ENCODE results near the gene SLC17A9. TPM values are rescaled to one million over a fixed set of nuclear protein-coding genes. Genes with fewer than 3 reads are reported as not detected.

SLC17A9 gene
- total RNA-seq, 2 experiments from 2014 or later, result 49.7 to 52.1 TPM

DNA sequence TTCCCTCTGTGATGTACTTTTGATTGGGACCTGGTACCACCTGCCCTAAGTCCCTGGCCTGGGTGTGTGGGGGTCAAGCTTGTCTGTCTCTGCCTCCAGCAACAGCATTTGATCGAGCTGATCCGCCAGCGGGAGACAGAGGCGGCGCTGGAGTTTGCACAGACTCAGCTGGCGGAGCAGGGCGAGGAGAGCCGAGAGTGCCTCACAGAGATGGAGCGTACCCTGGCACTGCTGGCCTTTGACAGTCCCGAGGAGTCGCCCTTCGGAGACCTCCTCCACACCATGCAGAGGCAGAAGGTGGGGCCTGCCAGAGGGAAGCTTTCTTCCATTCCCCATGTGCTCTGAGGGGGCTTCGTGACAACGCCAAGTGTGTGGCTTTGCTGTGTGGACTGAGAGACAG is 9.1 kb upstream of the SLC17A9 start:
- no peaks in the 10 kb centered on the region for H3K27me3 Mint-ChIP-seq
- no peaks in the 10 kb centered on the region for H3K9me3 Mint-ChIP-seq
- H3K4me3 Mint-ChIP-seq, result no peak overlapping the region
- H3K4me1 Mint-ChIP-seq, result peaks cover 28% of the 10 kb centered on the region
- peaks cover 20% of the 10 kb centered on the region for H3K36me3 Mint-ChIP-seq
- no peak overlapping the region for H3K27ac Mint-ChIP-seq
- no peak for DNase-seq

DNA sequence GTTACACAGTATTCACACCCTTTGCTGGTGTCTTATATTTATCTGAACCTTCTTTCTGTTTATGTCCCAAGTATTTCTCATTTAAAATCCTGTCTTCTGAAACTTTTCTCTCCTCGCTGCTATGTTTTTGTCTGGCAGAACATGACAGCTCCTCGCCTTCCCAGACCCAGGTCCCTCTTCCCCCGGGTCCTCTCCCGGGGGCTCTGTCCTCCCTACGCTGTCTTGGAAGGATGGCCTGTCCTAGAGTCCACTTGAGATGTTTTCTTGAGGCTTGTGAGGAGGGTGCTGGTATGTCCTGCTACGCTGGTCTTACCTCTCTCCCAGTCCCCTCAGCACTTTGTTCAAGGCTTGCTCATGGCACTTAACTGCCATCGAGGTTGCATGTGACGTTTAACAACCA is 8.3 kb upstream of the SLC17A9 start:
- no peak overlapping the region for H3K4me3 Mint-ChIP-seq
- no peak for DNase-seq
- no peak overlapping the region for H3K27ac Mint-ChIP-seq
- no peaks in the 10 kb centered on the region for H3K27me3 Mint-ChIP-seq
- H3K4me1 Mint-ChIP-seq, result peaks cover 27% of the 10 kb centered on the region
- peaks cover 2% of the 10 kb centered on the region for H3K9me3 Mint-ChIP-seq
- peaks cover 21% of the 10 kb centered on the region for H3K36me3 Mint-ChIP-seq

DNA sequence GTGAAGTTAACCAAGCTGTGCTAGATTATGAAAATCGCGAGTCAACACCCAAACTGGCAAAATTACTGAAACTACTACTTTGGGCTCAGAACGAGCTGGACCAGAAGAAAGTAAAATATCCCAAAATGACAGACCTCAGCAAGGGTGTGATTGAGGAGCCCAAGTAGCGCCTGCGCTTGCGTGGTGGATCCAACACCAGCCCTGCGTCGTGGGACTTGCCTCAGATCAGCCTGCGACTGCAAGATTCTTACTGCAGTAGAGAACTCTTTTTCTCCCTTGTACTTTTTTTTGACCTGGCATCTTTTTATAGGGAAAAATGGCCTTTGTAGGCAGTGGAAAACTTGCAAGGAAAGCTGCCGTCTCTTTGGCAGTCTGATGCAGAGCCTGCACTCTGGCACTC is 7.8 kb upstream of the SLC17A9 start:
- Mint-ChIP-seq H3K4me3 (no peak overlapping the region), H3K9me3 (peaks cover 2% of the 10 kb centered on the region), H3K4me1 (peaks cover 21% of the 10 kb centered on the region), H3K27me3 (no peaks in the 10 kb centered on the region), H3K27ac (no peak overlapping the region), H3K36me3 (peaks cover 23% of the 10 kb centered on the region)
- no peak for DNase-seq

DNA sequence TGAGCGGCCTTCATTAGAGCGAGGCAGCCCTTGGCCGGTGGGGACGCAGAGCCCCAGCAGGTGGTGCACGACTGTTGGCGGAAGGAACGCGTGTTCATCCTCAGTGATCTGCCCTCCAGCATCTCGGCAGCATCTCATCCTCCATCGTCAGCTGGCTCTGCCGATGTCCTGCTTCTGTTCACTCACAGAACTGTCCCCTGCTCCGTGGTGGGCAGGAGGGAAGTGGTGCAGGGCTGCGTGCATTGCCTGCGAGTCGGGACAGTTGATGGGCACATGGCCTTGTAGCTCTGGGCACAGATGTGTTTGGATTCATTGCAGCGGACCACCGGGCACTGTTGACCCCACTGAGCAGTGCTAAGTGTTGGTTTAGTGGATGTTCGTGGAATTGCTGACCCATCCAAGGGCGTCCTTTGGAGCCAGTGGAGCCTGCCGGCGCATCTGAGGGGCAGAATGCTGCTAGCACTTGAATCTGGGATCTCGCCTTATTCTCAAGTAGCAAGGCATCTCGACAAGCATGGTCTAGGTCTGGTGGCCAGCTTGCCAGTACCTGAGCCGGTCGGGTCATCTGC is 6.7 kb upstream of the SLC17A9 start:
- H3K4me1 Mint-ChIP-seq, result peaks cover 15% of the 10 kb centered on the region
- peaks cover 2% of the 10 kb centered on the region for H3K9me3 Mint-ChIP-seq
- H3K27ac Mint-ChIP-seq, result no peak overlapping the region
- H3K36me3 Mint-ChIP-seq, result peaks cover 32% of the 10 kb centered on the region
- no peaks in the 10 kb centered on the region for H3K27me3 Mint-ChIP-seq
- H3K4me3 Mint-ChIP-seq, result no peak overlapping the region
- no peak for DNase-seq

DNA sequence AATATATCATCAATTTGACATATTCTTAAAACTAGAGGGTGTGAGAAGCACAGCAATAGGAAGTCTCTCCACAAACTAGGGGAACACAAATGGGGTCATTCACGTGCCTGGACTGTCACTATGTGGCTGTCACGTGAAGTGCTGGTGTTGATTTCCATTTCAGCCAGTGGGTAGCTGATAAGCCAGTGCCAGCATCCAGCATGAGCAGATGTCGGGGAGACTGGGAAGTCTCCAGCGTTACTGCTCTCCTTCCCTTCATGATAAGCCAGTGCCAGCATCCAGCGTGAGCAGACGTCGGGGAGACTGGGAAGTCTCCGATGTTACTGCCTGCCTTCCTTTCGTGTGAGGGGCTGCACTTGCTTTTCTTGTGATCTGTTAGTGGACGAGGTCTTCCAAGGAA is 5.6 kb upstream of the SLC17A9 start:
- H3K27ac Mint-ChIP-seq, result peak overlapping the region; percentile 8
- peaks cover 2% of the 10 kb centered on the region for H3K9me3 Mint-ChIP-seq
- peaks cover 28% of the 10 kb centered on the region for H3K36me3 Mint-ChIP-seq
- no peaks in the 10 kb centered on the region for H3K27me3 Mint-ChIP-seq
- H3K4me3 Mint-ChIP-seq, result no peak overlapping the region
- DNase-seq, result no peak
- peaks cover 7% of the 10 kb centered on the region for H3K4me1 Mint-ChIP-seq

DNA sequence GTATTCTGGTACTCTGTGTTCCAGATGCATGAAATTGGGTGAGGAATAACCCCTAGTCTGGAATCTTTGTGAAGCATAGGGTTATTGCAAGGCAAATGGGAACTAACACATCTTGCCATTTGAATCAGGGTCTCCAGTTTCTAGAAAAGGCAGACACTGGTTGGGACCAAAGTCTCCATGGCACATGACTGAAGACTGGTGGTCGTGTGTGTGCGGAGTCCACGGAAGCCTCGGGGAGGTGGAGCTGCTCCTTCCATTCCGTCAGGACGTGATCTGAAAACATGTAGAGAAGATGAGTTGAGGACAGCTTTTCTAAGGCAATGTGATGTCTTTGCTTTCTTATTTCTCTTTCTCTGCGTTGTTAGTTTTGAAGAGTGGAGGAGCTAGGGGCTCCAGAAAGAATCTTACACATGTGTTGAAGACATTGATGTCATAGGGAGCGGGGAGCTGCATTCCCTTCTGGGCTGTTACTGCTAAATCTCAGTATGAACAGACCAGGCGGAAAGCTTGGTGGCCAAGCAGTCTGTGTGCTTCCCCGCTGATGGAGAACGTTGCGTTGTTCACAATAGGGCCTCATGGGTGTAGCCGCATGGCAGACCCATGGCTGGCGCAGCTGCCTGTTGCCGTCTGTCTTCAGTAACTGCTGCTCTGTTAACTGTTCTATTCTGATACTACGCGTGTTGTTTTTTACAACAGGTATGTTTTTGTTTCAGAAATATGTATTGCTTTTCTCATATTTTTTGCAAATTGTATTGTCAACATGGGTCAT is 4.8 kb upstream of the SLC17A9 start:
- H3K27me3 Mint-ChIP-seq, result no peaks in the 10 kb centered on the region
- H3K4me3 Mint-ChIP-seq, result no peak overlapping the region
- DNase-seq, result no peak
- H3K4me1 Mint-ChIP-seq, result peaks cover 7% of the 10 kb centered on the region
- H3K27ac Mint-ChIP-seq, result no peak overlapping the region
- H3K36me3 Mint-ChIP-seq, result peaks cover 28% of the 10 kb centered on the region
- peaks cover 2% of the 10 kb centered on the region for H3K9me3 Mint-ChIP-seq

DNA sequence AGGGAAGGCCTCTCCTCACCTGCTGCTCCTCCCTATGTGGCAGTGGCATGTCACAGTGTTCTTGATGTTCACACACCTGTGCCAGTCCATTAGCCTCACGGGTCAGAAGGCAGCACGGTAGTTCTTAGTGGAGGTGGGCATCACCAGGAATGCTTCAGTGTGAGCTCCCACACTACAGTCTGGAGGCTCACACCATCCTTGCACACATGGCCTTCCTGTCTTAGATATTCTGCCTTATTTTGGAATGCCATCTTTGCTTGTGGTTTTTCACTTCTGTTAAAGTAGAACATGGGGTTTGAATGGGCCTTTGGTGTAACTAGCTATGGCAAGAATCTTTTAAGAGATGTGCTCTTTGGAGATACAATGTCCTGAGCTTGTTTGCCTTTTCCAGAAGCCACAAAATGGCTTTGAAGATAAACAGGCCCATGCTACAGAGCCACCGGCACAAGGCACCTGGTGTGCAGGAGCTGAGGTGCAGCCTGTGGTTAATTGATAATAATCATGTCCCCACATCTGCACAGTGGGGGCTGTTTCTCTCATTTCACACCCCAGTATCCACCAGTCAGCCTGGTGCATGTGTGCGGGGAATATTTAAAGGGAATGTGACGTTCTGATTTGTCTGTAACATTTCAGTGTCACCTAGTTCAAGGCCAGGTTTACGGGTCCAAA is 3.2 kb upstream of the SLC17A9 start:
- Mint-ChIP-seq H3K4me1 (peaks cover 11% of the 10 kb centered on the region), H3K9me3 (peaks cover 2% of the 10 kb centered on the region), H3K27me3 (no peaks in the 10 kb centered on the region), H3K36me3 (peaks cover 29% of the 10 kb centered on the region), H3K27ac (no peak overlapping the region), H3K4me3 (no peak overlapping the region)
- no peak for DNase-seq

DNA sequence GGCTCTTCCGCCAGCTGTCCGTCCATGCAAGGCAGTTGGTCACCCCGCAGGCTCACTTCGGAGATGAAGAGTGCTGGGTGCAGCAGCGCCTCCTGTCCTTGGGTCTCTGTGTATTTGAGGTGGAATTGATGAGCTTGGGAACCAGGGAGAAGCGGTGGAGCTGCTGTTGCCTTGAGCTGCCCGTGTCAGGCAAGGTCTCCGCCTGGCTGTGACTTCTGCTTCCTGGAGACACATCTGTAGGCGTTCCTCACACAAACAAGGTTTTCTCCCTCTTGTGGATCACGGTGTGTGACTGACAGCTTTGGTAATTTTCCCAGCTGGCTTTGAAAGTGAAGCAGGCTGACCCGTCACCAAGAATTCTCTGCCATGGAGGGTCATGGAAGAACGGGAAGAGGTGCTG is 2.5 kb upstream of the SLC17A9 start:
- peaks cover 29% of the 10 kb centered on the region for H3K36me3 Mint-ChIP-seq
- no peak for DNase-seq
- H3K27me3 Mint-ChIP-seq, result no peaks in the 10 kb centered on the region
- H3K4me3 Mint-ChIP-seq, result no peak overlapping the region
- H3K27ac Mint-ChIP-seq, result no peak overlapping the region
- H3K9me3 Mint-ChIP-seq, result peaks cover 2% of the 10 kb centered on the region
- H3K4me1 Mint-ChIP-seq, result peaks cover 15% of the 10 kb centered on the region

DNA sequence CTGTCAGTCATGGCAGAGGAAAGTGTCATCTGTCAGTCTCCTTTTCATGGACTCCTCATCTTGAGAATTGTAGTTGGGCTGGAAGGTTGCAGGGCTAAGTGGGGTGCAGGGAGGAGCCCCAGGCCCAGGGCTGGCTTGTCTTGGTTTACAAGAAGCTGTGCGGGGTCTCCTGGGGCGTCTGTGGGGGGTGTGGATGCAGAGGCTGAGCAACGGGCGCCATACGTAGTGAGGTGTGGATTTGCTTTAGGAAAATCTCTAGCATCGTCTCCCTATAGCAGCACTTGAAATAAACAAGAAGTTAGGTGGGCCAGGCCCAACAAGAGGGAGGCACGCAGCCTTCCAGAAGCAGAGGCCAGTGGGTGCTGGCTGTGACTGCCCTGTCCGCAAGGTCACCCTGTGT is 1.8 kb upstream of the SLC17A9 start:
- no peak for DNase-seq
- Mint-ChIP-seq H3K9me3 (peaks cover 2% of the 10 kb centered on the region), H3K36me3 (peaks cover 29% of the 10 kb centered on the region), H3K4me3 (no peak overlapping the region), H3K27me3 (no peaks in the 10 kb centered on the region), H3K4me1 (peaks cover 15% of the 10 kb centered on the region), H3K27ac (no peak overlapping the region)

DNA sequence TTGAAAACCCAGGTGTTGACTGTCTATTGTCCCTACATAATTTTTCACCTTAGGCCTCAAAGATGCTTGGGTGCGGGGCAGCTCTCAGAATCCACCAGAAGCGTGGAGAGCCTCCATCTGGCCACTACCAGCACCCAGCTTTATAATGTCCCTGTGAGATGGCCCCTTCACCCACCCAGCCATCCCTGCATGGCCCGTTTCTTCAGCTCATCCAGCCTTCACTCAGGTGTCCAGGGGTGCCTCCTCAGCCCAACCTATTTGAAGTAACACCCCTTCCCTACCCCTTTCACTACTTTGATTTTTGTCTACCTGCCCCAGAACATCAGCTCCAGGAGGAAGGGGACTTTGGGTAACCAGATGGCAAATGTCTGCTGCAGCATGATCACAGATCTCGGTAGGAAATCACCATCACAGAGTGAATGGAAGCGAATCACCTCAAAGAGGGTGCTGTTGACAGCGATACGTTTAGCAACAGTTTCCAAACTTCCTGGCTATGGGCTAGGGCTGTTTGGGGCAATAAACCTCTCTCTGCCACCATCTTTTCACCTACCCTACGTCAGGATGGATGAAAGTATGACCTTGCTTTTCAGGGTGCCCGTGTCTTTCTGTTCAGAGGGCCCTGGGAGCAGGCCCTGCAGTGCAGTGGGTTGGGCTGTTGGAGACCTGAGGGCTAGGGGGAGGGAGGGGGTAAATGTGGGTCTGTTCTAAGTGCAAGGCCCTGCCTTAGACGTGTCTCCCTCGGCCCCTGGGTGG is 1.2 kb upstream of the SLC17A9 start:
- H3K4me3 Mint-ChIP-seq, result peak overlapping the region; percentile 1
- DNase-seq, result no peak

DNA sequence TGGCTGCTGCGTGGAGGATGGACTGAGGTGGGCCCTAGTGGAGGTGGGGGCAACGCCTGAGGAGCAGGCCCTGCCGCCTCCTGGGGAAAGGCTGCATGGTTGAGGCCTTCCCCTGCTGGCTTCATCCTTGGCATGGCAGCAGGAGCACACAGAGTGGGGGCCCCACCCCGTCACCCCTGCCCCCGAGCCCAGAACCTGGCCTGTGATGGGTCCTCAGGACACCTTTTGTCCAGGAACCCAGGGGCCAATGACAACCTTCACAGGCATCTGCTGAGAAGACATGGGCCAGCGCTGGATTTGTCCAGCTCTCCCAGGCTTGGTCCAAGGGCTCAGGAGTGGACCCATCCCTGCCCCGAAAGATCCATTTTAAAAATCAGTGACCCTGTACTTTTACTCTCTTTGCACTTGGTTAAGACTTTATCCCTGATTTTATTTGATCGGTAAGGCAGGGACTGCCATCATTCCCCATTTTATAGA is 575 bp upstream of the SLC17A9 start:
- peaks cover 28% of the 10 kb centered on the region for H3K36me3 Mint-ChIP-seq
- peak overlapping the region; percentile 72 for H3K27ac Mint-ChIP-seq
- H3K4me1 Mint-ChIP-seq, result peaks cover 15% of the 10 kb centered on the region
- H3K27me3 Mint-ChIP-seq, result no peaks in the 10 kb centered on the region
- DNase-seq, result no peak
- H3K4me3 Mint-ChIP-seq, result peak overlapping the region; percentile 84
- peaks cover 2% of the 10 kb centered on the region for H3K9me3 Mint-ChIP-seq

More for the DNA sequence above, 1.2 kb upstream of the SLC17A9 start:
- peaks cover 27% of the 10 kb centered on the region for H3K36me3 Mint-ChIP-seq
- H3K9me3 Mint-ChIP-seq, result peaks cover 2% of the 10 kb centered on the region
- no peaks in the 10 kb centered on the region for H3K27me3 Mint-ChIP-seq
- H3K27ac Mint-ChIP-seq, result no peak overlapping the region
- peaks cover 15% of the 10 kb centered on the region for H3K4me1 Mint-ChIP-seq

DNA sequence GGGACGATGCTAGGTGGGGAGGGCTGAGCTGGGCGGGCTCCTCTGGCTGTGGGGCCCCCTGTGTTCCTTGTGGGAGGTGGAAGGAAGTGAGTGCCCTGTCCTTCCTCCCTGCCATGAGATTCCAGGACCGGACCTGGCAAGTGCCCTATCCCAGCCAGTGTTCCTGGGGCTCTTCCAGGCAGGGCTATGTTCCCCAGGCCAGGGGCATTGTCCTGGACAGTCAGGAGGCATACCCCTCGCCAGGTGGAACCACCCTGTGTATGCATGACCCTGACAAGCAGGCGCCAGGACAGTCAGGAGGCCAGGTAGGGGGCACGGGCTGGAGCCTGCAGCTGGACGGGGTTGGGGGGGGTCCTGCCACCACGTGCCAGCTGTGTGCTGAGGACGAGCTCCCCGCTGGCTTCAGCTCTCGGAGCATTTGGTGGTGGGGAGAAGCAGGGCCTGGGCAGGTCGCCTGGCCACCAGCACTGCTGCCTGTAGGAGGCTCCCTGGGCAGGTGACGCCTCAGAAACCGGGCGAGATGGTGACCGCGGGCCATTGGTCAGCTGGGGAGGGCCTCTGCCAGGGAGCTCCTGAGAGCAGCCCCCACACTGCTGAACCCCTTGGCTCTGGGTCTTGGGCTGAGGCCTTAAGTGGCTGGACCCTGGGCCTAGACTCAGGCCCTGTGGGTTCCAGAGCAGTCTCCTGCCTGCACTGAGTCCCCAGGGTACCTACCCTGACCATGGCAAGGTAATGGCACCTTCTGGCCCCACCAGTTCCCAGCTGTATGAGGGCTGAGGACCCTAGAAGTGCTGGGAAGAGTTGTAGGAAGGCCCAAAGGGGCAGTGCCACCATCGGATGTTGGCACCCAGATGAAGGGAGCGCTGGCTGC is 694 bp downstream of the SLC17A9 start:
- peaks cover 27% of the 10 kb centered on the region for H3K36me3 Mint-ChIP-seq
- peak overlapping the region; percentile 90 for H3K27ac Mint-ChIP-seq
- peaks cover 16% of the 10 kb centered on the region for H3K4me1 Mint-ChIP-seq
- DNase-seq, result no peak
- peak overlapping the region; percentile 84 for H3K4me3 Mint-ChIP-seq
- no peaks in the 10 kb centered on the region for H3K27me3 Mint-ChIP-seq
- H3K9me3 Mint-ChIP-seq, result peaks cover 2% of the 10 kb centered on the region

DNA sequence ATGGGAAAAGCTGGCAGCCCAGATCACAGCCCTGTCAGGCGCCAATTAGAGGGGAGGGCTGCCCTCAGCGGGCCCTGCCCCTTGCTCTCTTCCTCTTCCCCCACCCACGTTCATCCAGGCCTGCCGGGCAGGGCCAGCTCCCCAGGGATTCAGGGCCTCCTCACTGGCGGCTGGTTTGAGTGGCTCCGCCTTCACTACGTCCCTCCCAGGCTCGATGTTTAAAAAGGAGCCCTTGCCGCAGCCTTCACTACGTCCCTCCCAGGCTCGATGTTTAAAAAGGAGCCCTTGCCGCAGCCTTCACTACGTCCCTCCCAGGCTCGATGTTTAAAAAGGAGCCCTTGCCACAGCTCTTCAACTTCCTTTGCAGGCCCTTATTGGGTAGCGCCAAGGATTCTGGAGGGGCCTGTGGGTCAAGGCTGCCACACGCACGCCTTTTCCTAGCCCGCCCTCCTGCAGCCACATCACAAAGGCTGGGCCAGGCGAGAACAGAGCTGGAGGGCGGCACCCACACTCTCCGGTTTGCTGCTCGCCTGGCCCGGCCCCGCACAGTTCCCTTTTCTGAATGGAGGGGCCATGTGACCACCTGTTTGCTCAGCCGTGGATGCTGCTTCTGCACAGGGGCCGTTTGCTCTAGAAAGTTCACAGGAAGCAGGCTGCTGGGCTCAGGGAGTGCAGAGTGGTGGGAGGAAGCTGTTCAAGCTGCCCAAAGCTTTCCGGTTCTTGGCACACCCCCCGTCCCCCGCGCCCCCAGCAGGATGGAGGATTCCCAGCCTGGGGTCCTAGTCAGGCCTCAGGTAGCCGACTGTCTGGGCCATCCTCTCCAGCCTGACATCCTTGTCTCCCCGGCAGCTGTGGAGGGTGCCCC is 1.6 kb downstream of the SLC17A9 start:
- Mint-ChIP-seq H3K27me3 (no peaks in the 10 kb centered on the region), H3K4me1 (peaks cover 17% of the 10 kb centered on the region), H3K4me3 (peak overlapping the region; percentile 84), H3K27ac (peak overlapping the region; percentile 90), H3K9me3 (no peaks in the 10 kb centered on the region), H3K36me3 (peaks cover 19% of the 10 kb centered on the region)
- DNase-seq, result peak; percentile 78

Data from activated naive CD8-positive, alpha-beta T cell treated with anti-CD3 and anti-CD28 coated beads for 36 hours (primary cell).